ENCODE measurements around the gene AQP1. TPM values are rescaled to one million over a fixed set of nuclear protein-coding genes. Genes with fewer than 3 reads are reported as not detected.

The AQP1 gene
- total and polyA plus RNA-seq, 2 of the 8 experiments (the other 6 are each of a cell fraction or from before 2014, with no cell fraction given) = 0.18 to 0.19 TPM

- TF ChIP-seq CHD7 (IDR thresholded peaks at IDR 0.05; ENCODE audit: insufficient replicate concordance, low read length) (no peak), NANOG (IDR thresholded peaks at IDR 0.05; ENCODE audit: insufficient read depth, low read depth, low read length, poor library complexity, severe bottlenecking) (no peak), TBP (IDR thresholded peaks at IDR 0.05; ENCODE audit: low read depth, low read length) (no peak), CBX5 (IDR thresholded peaks at IDR 0.05; ENCODE audit: low read depth, low read length) (no peak), ZNF274 (IDR thresholded peaks at IDR 0.05; ENCODE audit: borderline replicate concordance, extremely low read depth, low read length) (no peak), MAX (IDR thresholded peaks at IDR 0.05) (no peak), EP300 (IDR thresholded peaks at IDR 0.05; ENCODE audit: borderline replicate concordance in 1 of 2, low read depth in 2 of 2, low read length in 2 of 2) (no peak), RFX5 (IDR thresholded peaks at IDR 0.05; ENCODE audit: borderline replicate concordance, low read depth, low read length) (no peak), CHD2 (IDR thresholded peaks at IDR 0.05; ENCODE audit: low read length) (no peak)
These were observed 57.3 kb downstream of the AQP1 start (continued) for GRCh38 chr7:30968747-30969603.
